Inflammatory macrophage treated with lipopolysaccharide for 1 hour (primary cell): ENCODE data around the gene RABGEF1.
"Not testable (repeated sequence)": the region's sequence is repeated elsewhere in the genome, so short reads cannot be mapped to it uniquely, and the experiment has no call there.

Source experiments
- DNase-seq, 2 donors: peaks; one replicate each; pipeline ENCODE4 v3.0.0-alpha.2; 2020 to 2022

RABGEF1 gene

GRCh38 chr7:66740302-66740979, at the start of gene RABGEF1:
Gene RABGEF1, plus strand, starts transcription at chr7:66740733. Its CDS starts 31,167 bp downstream, at chr7:66771900.
- peak; percentile 98 to 99 for DNase-seq

GRCh38 chr7:66693331-66693730, 47.2 kb upstream of the RABGEF1 start:
- DNase-seq = no peak

- no peak for DNase-seq
Measured at GRCh38 chr7:66694286-66694685, 46.2 kb upstream of the RABGEF1 start.

GRCh38 chr7:66695417-66695816, 45.1 kb upstream of the RABGEF1 start:
- not testable (repeated sequence) for DNase-seq

- DNase-seq = not testable (repeated sequence)
Measured at GRCh38 chr7:66696134-66696533, 44.4 kb upstream of the RABGEF1 start.

- DNase-seq = peak in 1 of 2 donors; percentile 13
Measured at GRCh38 chr7:66696774-66697191, 43.8 kb upstream of the RABGEF1 start.

- DNase-seq = no peak
Measured at GRCh38 chr7:66697449-66698438, 42.8 kb upstream of the RABGEF1 start.

GRCh38 chr7:66698652-66699205, 41.8 kb upstream of the RABGEF1 start:
- no peak for DNase-seq

GRCh38 chr7:66699998-66700397, 40.5 kb upstream of the RABGEF1 start:
- DNase-seq = no peak

GRCh38 chr7:66700633-66701131, 39.9 kb upstream of the RABGEF1 start:
- no peak for DNase-seq

- DNase-seq = no peak
Measured at GRCh38 chr7:66707825-66708224, 32.7 kb upstream of the RABGEF1 start.

GRCh38 chr7:66710752-66711151, 29.8 kb upstream of the RABGEF1 start:
- not testable (repeated sequence) for DNase-seq

- DNase-seq = no peak
Measured at GRCh38 chr7:66713687-66714086, 26.8 kb upstream of the RABGEF1 start.

GRCh38 chr7:66716634-66717033, 23.9 kb upstream of the RABGEF1 start:
- not testable (repeated sequence) for DNase-seq

GRCh38 chr7:66720561-66720960, 20.0 kb upstream of the RABGEF1 start:
- DNase-seq = peak; percentile 35 to 74

- DNase-seq = no peak
Measured at GRCh38 chr7:66725843-66726242, 14.7 kb upstream of the RABGEF1 start.

GRCh38 chr7:66727058-66727457, 13.5 kb upstream of the RABGEF1 start:
- no peak for DNase-seq

- no peak for DNase-seq
Measured at GRCh38 chr7:66728571-66728970, 12.0 kb upstream of the RABGEF1 start.

GRCh38 chr7:66729274-66729673, 11.3 kb upstream of the RABGEF1 start:
- DNase-seq = no peak

- no peak for DNase-seq
Measured at GRCh38 chr7:66731986-66732385, 8.5 kb upstream of the RABGEF1 start.

- no peak for DNase-seq
Measured at GRCh38 chr7:66732439-66732838, 8.1 kb upstream of the RABGEF1 start.

- no peak for DNase-seq
Measured at GRCh38 chr7:66734006-66734405, 6.5 kb upstream of the RABGEF1 start.

GRCh38 chr7:66735154-66735553, 5.4 kb upstream of the RABGEF1 start:
- no peak for DNase-seq
